HG03354 (cell line): Measurements from ENCODE around the gene RBM26.
A peak's percentile ranks its signal among the peaks of the same experiment; 100 is the strongest.

ENCODE experiments used
- ATAC-seq: cut with Tn5 transposase; IDR thresholded peaks from one replicate; pipeline ENCODE4 v1.9.1; 2021; ENCODE audit warnings: mild to moderate bottlenecking; ENCODE audit not compliant: unreplicated experiment, poor library complexity, severe bottlenecking

The RBM26 gene

DNA sequence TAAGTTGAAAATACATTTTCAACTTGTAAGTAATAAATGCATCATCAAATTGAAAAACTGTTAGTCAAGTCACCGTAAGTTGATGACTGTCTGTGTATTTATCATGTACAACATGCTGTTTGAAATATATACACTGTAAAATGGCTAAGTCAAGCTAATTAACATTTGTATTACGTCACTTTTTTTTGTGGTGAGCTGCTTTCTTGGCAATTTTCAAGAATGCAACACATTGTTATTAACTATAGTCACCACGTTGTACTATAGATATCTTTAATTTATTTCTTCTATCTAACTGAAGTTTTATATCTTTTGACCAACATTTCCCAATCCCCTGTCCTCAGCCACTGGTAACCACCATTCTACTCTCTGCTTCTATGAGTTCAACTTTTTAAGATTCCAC is 57.0 kb downstream of the RBM26 start:
- no peak for ATAC-seq

DNA sequence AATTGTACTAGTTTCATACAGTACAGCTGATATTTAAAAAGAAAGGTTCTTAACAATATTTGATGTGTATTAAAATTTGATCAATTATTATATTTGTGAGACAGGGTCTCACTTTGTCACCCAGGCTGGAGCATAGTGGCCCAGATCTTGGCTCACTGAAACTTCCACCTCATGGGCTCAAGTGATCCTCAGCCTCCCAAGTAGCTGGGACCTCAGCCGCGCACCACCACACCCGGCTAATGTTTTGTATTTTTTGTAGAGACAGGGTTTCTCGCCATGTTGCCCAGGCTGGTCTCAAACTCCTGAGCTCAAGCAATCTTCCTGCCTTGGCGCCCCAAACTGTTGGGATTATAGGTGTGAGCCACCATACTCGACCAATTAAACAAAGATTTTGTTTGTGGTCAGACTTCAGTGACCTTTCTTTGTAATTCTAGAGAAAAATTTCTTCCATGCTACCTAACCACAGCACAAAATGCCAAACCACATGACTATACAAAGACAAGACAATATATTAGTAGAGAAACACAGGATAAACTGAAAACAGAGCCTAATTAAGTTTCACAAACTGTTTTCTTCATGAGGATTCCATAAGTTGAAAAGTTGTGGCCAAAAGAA is 59.6 kb downstream of the RBM26 start:
- ATAC-seq, result no peak

DNA sequence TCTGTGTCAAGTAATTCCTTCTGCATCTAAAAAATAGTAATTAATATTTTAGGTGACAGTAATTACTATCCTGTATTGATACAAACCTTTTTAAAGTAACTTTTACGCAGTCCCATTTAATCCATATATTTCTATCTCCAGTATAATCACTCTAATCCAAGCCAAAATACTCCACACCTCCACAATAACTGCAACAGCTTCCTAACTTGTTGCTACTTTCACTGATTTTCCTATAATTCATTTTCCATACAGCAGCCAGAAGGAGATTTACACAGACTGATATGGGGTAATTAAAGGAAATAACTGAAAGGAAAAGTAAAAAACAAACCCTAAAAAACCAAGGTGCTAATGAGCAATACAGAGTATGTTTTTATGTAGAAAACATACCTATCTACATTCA is 64.9 kb downstream of the RBM26 start:
- no peak for ATAC-seq

DNA sequence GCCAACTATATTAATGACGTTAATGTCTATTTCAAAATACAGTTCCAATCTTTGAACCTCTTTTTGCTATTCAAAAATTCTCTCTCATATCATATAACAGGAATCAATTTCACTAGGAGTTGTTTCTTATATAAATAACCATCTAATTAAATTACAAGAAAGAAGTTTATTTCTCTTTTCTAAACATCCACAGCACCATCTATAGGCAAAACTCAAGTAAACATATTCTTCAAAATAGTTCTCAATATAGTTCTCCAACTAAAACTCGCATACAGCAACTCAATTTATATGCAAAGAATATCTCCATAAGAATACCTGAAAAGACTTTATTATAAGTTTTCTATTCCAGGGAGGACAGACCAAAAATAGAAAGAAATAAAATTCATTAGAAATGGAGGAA is 65.6 kb downstream of the RBM26 start:
- no peak for ATAC-seq

DNA sequence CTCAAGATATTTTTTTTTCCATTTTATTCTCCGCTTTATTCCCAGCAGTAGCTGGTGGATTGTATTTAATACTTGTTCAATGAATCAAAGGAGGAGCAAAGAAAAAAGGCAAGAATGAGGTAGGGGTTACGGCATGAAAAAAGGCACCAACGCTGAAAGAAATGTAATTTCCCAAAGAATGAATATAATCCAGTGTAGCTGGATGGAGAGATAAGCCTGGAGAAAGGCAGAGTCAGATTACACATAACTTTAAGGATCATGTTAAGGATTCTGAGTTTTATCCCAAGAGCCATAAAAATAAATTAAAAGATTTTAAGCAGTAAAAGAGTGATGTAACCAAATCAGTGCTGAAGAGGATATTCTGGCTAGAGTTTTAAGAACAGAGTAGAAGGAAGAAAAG is 67.7 kb downstream of the RBM26 start:
- ATAC-seq, result no peak

DNA sequence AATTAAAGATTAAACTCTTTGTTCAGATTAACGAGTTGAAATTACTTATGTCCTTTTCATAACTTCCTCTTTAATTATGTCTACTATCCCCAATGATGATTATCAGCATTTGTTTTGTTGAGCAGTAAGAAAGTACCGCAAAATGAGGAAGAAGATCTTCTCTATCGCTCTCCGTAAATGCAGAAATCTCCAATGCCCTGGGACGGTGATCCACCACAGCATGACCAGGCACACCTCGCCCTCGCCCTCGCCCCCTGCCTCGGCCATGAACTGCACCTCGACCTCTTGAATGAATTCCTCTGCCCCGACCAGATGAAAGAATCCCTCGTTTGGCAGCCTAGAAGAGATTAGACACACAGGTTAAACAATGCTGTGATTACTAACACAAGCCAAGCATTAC is 69.1 kb downstream of the RBM26 start:
- ATAC-seq, result no peak

DNA sequence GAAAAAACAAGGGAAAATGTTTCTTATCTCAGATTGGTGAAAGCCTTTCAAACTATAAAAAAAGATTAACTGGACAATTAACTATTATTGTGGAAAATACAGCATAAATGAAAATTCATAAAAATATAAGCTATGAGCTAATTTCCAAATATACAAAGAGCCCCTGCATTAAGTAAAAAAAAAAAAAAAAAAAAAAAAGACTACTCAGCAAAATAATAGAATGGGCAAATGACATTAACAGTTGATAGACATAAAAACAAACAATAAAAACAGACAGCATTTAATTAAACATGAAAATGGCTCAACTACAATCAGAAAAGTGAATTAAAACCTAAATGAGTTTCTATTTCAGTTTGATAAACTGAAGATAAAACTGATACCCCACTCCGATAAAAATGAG is 77.5 kb downstream of the RBM26 start:
- no peak for ATAC-seq

DNA sequence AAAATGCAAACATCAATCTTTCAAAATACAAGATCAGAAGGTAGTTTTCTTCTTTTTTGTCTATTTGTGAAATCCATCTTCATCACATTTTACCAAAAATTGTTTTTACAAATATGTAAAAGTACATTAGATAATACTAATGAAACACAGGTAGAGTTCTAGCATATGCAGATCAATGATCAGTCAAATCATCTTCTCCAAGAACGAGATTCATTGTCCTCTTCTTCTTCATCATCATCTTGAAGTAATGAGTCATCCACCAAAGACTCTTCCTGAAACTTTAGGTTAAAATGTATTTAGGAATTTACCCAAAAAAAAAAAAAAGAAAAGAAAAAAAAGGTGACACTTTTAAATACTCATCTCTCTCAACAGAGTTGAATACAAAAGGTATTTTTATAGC is 85.6 kb downstream of the RBM26 start:
- no peak for ATAC-seq

DNA sequence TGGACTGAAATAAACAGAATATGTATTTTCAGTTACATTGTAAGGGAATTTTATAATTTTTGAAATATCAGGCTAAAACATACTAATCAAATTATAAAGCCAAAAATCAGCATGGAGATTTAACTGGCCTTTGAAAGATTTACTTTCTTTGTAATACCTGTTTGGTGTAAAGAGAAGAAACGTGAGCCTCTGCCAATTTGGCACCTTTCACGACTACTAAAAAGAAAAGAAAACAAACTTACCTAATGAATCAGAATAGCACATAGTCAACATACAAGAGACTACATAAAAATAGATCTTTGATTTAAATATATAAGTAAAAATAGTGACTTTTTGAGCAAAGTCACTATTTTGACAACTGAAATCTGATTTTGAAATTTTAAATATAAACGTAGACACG is 87.4 kb downstream of the RBM26 start:
- ATAC-seq, result no peak

DNA sequence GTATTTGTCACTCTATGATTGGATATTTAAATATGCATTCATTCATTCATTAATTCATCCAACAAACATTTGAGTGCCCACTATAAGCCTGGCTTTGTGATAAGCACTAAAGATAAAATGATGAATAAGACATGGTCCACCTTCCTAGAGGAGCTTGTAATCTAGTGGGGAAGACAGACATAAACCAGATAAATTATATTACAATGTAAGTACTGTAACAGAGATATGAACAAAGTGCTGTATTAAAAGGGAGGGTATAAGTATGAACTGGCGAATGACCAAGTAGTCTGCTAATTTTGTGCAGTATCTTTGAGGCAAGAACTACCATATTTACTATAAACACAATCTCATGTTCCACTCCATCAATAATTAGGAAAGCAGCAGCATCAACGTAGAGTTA is 88.2 kb downstream of the RBM26 start:
- ATAC-seq, result no peak

DNA sequence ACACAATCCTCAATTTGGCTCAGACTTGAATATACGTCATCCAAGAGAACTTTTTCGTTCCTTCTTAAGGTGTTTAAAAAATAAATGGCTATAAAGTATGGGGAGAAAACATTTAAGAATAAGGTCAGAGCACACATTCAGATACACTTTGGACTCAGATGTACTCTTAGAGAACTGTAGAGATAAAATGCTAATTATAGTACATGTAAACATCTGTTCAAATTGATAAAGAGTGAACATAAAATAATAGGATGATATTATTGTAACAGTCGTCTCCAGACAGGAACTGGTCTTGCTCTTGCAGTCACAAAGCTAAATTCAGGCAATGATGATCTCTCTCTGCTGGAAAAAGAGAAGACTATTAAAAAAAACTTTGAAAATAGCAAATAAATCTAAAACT is 91.4 kb downstream of the RBM26 start:
- no peak for ATAC-seq

DNA sequence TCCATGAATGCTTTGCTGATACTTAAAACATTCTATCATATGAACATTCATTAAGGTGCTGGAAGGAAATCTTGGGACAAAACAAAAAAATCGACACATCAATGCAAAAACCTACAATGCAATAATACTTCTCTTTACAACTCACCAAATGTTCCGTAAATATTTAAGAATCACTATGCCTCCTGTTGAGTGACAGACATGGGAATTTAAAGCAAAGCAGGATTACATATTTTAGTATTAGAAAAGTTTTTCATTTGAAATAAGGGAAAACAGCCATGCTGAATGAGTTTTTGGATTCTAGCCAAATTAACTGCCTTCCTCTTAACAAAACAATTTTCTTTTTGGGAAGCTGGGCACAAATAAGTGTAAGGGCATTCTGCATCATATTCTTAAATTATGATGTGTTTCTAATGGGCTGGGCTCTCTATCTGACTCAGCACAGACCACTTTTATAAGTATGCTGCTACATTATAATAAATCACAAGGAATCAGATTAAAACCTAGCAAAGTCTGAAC is 93.7 kb downstream of the RBM26 start:
- ATAC-seq, result no peak

DNA sequence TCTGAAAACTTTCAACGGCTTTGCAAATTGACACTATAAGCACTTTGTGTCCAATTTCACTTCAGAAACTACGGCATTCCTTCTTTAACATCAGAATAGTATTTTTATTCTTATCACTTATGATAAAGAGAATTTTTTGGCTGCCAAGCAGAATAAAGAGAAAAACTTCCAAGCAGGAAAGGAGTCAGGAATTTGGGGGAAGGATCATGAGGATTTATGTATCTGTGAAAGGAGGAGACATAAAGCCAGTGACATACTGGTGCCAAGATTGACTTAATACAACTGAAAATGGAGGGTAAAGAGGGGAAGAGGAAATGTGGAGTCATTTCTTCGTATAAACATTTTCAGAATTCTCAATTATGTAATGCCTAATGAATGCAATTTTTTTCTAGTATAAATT is 94.7 kb downstream of the RBM26 start:
- ATAC-seq, result no peak

DNA sequence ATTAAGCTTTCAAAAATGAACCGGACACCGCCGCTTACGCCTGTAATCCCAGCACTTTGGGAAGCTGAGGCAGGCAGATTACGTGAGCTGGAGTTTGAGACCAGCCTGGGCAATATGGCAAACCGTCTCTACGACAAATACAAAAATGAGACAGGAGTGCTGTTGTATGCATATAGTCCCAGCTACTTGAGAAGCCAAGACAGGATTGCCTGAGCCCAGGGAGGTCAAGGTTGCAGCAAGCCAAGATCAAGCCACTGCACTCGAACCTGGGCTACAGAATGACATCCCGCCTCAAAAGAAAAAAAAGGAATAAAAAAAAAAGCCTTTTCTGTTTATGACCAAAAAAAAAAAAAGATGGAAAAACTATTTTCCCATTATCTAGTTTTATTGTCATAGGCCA is 96.4 kb downstream of the RBM26 start:
- no peak for ATAC-seq

DNA sequence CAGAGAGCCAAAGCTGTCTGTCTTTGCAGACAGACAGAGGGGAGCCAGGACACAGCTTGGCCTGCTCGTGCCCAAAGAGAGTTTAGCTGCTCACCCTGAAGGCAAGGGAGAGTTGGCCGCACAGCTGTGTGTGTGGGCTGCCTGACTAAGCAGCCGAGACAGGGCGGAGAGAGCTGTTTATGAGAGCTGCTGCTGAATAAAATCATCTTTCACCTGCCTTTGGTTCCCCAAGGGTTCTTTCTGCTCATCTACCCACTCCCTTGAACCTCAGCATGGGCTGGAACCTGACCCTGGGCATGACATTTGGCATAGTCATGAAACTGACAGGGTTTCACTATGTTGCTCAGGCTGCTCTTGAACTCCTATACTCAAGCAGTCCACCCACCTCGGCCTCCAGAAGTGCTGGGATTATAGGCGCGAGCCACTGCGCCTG is 98.2 kb downstream of the RBM26 start:
- peak; percentile 48 for ATAC-seq

DNA sequence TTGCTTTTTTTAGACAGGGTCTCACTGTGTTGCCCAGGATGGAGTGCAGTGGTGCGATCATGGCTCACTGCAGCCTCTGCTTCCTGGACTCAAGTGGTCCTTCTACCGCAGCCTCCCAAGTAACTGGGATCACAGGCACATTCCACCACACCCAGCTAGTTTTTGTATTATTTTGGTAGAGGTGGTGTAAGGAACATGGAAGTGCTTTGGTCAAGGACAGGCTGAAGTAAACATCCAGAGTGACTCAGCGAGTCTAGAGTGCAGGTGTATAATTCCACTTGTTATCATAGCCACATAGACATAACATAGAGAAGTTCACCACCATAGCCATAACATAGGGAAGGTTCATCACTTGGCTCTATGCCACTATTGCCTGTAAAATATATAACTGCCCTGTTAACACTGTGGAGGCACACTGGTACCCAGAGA is 98.6 kb downstream of the RBM26 start:
- ATAC-seq, result peak; percentile 22

DNA sequence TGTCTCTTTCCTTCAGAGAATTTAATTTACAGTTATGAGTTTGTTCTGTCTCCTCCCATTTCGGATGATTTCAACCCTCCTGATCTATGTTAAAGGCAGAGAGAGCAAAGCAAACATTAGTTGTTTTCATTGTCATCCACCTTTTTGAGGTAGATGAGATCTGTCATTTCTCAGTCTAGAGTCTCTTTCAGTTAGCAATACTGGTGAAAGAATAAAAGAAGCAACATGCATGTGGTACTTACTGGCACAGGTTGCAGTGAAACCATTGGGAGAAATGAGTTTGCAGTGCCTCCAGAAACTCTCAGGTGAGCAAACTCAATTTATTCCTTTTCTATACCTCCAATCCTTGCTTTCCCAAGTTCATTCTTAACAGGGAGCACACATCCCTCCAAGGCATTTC is 99.4 kb downstream of the RBM26 start:
- ATAC-seq, result no peak

DNA sequence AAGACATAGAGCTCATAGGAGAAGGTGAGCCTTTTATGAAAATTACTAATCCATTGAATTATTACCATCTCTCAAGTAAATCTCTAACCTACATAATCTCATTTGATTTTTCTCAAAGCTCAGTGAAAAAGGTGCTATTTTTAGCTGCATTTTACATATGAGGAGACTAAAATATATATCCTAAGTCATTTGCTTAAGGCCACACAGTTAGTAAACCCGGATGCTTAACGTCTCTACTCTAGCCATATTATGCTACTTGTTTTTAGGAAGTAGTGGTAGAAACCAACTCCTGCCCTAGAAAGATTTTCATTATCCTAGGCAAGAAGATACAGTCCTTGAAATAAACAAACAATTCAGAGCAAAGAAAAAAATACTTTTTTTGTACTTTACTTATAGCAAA is 108.9 kb downstream of the RBM26 start:
- ATAC-seq, result peak; percentile 79

DNA sequence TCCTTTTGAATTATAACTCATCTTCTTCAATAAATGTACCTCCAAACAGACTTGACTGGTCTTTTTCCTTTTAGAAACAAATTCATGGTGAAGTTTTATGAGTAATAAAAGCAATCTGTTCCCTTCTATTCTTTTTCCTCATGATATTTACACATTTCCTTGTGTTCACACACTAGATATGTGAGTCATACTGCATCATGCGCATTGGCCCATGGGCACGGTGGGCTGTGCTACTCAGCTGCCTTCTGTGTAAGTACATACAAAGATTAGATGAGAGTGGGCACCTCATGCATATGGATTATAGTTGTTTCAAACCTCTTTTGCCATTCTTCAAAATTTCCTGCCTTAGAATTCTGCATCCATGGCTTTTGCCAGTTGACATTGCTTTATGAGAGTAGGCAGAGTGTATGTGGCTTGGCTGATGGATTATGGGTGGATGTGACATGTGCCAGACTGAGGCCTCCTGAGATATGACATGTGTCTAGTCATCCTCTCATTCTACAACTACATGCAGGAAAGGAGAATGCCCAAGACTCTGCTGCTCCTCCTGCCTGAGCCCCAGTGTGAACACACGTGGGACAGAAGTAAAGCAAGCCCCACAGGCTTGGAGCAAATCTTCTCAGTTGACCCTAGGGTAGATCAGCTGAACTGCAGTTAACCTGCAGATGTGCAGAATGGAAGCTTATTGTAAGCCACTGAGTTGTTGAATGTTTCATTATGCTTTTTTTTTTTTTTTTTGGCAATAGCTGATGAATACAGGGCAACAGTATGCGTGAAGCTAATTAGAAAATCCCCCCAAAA is 109.9 kb downstream of the RBM26 start:
- ATAC-seq, result no peak

DNA sequence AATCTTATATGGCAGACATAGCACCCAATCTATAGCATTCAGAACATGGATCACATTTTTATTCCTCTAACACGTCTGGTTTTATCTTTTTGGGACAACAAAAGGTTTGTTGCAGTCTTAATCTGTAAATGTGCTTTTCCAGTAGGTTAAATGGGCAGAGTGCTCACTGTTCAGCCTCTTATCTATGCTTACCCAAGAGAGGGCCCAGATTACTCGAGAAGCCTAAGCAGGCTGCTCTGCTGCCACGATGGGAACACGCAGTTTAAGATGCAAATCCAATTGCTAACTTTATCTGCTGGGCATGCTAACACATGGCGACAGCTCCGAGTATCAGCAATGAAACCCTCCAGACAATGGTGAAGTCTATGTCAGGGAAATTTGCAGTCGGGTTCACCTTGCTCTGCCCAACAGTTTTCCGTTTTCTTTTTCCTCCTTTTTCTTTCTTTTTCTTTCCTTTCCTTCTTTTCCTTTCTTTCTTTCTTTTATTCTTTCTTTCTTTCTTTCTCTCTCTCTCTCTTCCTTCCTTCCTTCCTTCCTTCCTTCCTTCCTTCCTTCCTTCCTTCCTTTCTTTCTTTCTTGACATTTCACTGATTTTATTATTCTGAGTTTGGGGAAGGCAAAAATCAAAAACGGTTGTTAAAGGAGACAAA is 115.3 kb downstream of the RBM26 start:
- ATAC-seq, result no peak

DNA sequence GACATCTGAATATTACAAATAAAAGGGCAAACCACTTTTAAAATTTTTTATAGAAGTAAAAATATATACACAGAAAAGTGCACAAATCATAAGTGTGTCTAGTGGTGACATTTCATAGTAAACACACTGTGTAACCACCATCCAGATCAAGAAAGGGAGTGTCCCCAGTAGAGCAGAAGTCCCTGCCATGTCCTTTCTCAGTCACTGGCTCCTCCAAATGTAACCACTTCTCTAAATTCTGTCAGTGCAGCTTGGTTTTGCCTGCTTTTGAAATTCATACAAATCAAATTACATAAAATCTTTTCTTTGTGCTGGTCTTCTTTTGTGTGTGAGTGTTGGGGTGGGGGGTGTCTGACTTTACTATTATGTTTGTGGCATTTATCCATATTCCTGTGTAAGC is 116.5 kb downstream of the RBM26 start:
- ATAC-seq, result no peak
